GM23338 (cell line): ENCODE measurements around the gene NTM.

Experiments
- CTCF ChIP-seq, 2 experiments: fragments of 200-600 bp in 1 of 2; sonication (generic) in 1 of 2; conservative IDR thresholded peaks; 2 replicates each; pipeline versions ENCODE4 v1.5.1 to v1.6.1; 2016 to 2017; ENCODE audit warnings: antibody characterized with exemption in 2 of 2, low read depth in 2 of 2, mild to moderate bottlenecking in 2 of 2, moderate library complexity in 1 of 2
- EZH2 ChIP-seq: fragments of 200-600 bp; sonication (generic); IDR thresholded peaks from one replicate; pipeline ENCODE4 v1.8.0; 2017; ENCODE audit warnings: antibody characterized with exemption, mild to moderate bottlenecking, low read depth; ENCODE audit not compliant: unreplicated experiment
- EZH2phosphoT487 ChIP-seq: fragments of 200-600 bp; sonication (generic); IDR thresholded peaks from one replicate; pipeline ENCODE4 v1.8.1; 2018; ENCODE audit warnings: antibody characterized with exemption; ENCODE audit not compliant: unreplicated experiment
- JUNB ChIP-seq: IDR thresholded peaks from one replicate; pipeline ENCODE4 v1.6.1; 2016; ENCODE audit warnings: antibody characterized with exemption; ENCODE audit not compliant: unreplicated experiment
- POLR2AphosphoS5 ChIP-seq: IDR thresholded peaks from 2 replicates; pipeline ENCODE4 v1.6.1; 2016; ENCODE audit warnings: antibody characterized with exemption, low read depth
- REST ChIP-seq: IDR thresholded peaks from one replicate; pipeline ENCODE4 v1.6.1; 2018; ENCODE audit warnings: antibody characterized with exemption; ENCODE audit not compliant: unreplicated experiment
- ZNF114 ChIP-seq: fragments of 250-450 bp; sonication (Bioruptor Pico); IDR thresholded peaks from 2 replicates; pipeline ENCODE4 v1.5.0; 2020; ENCODE audit warnings: mild to moderate bottlenecking, moderate library complexity

- TF ChIP-seq REST (no peak), POLR2AphosphoS5 (no peak), EZH2 (no peak), EZH2phosphoT487 (no peak), CTCF (conservative IDR thresholded peaks at IDR 0.05; ENCODE audit: low read depth in 2 of 2) (0 out of 4 replicates have a peak, but pooled peaks of 1 of the 2 experiments have one; percentile 8), JUNB (no peak), ZNF114 (CRISPR knock-in tag) (no peak)
These were observed 712.2 kb downstream of the NTM start for GRCh38 chr11:132082566-132082965.
